ENCODE data around the gene SERPINB10. TPM values are rescaled to one million over a fixed set of nuclear protein-coding genes. Genes with fewer than 3 reads are reported as not detected.

The SERPINB10 gene, protein sequence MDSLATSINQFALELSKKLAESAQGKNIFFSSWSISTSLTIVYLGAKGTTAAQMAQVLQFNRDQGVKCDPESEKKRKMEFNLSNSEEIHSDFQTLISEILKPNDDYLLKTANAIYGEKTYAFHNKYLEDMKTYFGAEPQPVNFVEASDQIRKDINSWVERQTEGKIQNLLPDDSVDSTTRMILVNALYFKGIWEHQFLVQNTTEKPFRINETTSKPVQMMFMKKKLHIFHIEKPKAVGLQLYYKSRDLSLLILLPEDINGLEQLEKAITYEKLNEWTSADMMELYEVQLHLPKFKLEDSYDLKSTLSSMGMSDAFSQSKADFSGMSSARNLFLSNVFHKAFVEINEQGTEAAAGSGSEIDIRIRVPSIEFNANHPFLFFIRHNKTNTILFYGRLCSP
- not detected for total RNA-seq
- long read RNA-seq, donor 1, result 0 reads
- long read RNA-seq, donor 2, result 0 reads

- H3K9me3 ChIP-seq, result no peaks in the 10 kb centered on the region
- H3K4me1 ChIP-seq (ENCODE audit: low read depth), result no peaks in the 10 kb centered on the region
- no peak within 1 kb of the TSS for H3K4me3 ChIP-seq
- no peaks in the 10 kb centered on the region for H3K36me3 ChIP-seq (ENCODE audit: low read depth)
- no peak for DNase-seq
- TF ChIP-seq CTCF (IDR thresholded peaks at IDR 0.05), result no peak
- intact Hi-C loops (cut with DNase I, micrococcal nuclease), result no loop called here
- ATAC-seq, result no peak
Observed at GRCh38 chr18:63907664-63908063, at the start of gene SERPINB10. Gene SERPINB10, plus strand, starts transcription at chr18:63907958. Its CDS starts 7,553 bp downstream, at chr18:63915511.

DNA sequence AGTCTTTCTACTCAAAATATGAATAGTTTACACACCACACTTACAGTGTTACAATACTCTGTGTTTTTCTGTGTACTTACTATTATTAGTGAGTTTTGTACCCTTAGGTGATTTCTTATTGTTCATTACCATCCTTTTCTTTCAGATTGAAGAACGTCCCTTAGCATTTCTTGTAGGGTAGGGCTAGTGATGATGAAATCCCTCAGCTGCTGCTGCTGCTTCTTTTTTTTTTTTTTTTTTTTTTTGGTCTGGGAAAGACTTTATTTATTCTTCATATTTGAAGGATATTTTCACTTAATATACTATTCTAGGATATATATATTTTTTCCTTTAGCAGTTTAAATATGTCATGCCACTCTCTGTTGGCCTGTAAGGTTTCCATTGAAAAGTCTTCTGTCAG is 49.3 kb upstream of the SERPINB10 start:
- no peaks in the 10 kb centered on the region for H3K36me3 ChIP-seq (ENCODE audit: low read depth)
- DNase-seq (no peak), ATAC-seq (no peak)
- intact Hi-C loops (cut with DNase I, micrococcal nuclease), result no loop called here
- no peaks in the 10 kb centered on the region for H3K9me3 ChIP-seq
- no peak overlapping the region for H3K4me3 ChIP-seq
- H3K4me1 ChIP-seq (ENCODE audit: low read depth), result no peaks in the 10 kb centered on the region
- TF ChIP-seq CTCF (IDR thresholded peaks at IDR 0.05), result no peak

GRCh38 chr18:63859781-63860475 is 47.8 kb upstream of the SERPINB10 start:
- Histone ChIP-seq H3K9me3 (no peaks in the 10 kb centered on the region), H3K4me1 (ENCODE audit: low read depth) (no peaks in the 10 kb centered on the region), H3K36me3 (ENCODE audit: low read depth) (no peaks in the 10 kb centered on the region), H3K4me3 (no peak overlapping the region)
- TF ChIP-seq CTCF (IDR thresholded peaks at IDR 0.05), result no peak
- intact Hi-C loops (cut with DNase I, micrococcal nuclease), result no loop called here
- ATAC-seq, result no peak
- no peak for DNase-seq

GRCh38 chr18:63860531-63860930 is 47.2 kb upstream of the SERPINB10 start:
- TF ChIP-seq CTCF (IDR thresholded peaks at IDR 0.05), result no peak
- Histone ChIP-seq H3K4me1 (ENCODE audit: low read depth) (no peaks in the 10 kb centered on the region), H3K9me3 (no peaks in the 10 kb centered on the region), H3K36me3 (ENCODE audit: low read depth) (no peaks in the 10 kb centered on the region), H3K4me3 (no peak overlapping the region)
- DNase-seq (no peak), ATAC-seq (no peak)
- intact Hi-C loops (cut with DNase I, micrococcal nuclease), result no loop called here

DNA sequence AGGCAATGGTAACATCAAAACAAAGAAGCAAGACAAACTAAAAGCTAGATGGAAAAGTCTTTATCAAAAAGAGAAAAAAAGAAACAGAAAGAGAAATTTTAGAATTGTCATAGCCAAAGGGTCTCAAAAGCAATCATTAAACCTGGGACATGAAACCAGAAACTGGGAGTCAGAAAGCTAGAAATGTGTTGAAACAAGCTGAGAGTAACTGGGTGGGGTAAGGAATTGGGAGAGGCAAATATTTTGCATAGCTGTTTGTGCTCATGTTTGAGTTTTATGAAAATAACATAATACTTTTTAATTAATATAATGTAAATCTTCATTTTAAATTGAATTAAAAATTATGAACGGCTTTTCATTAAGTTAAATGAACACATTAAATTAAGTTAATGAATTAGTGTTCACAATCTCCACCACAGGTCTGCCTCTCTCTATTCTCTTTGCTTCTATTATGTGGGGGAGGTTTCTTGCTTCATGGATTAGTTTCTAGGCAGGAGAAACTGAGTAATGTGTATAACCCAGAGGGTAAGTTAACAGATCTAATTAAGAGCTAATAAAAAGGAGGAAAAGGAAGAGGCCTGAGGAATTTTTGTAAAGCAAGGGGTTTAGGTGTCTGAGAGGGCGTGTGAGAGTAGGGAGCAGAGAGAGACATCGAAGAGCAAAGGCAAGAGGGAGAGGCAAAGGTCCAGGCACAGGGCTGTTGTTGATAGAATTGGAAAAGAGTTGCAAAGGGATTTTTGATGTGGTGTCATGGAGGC is 40.2 kb upstream of the SERPINB10 start:
- Histone ChIP-seq H3K36me3 (ENCODE audit: low read depth) (no peaks in the 10 kb centered on the region), H3K4me1 (ENCODE audit: low read depth) (no peaks in the 10 kb centered on the region), H3K9me3 (no peaks in the 10 kb centered on the region), H3K4me3 (no peak overlapping the region)
- TF ChIP-seq CTCF (IDR thresholded peaks at IDR 0.05), result no peak
- no peak for ATAC-seq
- intact Hi-C loops (cut with DNase I, micrococcal nuclease), result no loop called here
- no peak for DNase-seq
